Suprapubic skin (tissue), 4 donors: Measurements from ENCODE around the gene TFDP1.

Experiments used
- POLR2A ChIP-seq, 2 donors: fragments of 450-650 bp; IDR thresholded peaks; one replicate each; pipeline ENCODE4 v1.6.1; 2017; ENCODE audit warnings: antibody characterized with exemption in 2 of 2, mild to moderate bottlenecking in 2 of 2, moderate library complexity in 2 of 2
- POLR2AphosphoS5 ChIP-seq, 3 donors: sonication (generic); formaldehyde crosslinking; IDR thresholded peaks; one replicate each; pipeline ENCODE4 v1.6.1; 2017; ENCODE audit warnings: antibody characterized with exemption in 3 of 3
- TF ChIP-seq, protein P1 (sequence below), 2 donors: fragments of 200-600 bp in 1 of 2; fragments of 450-650 bp in 1 of 2; sonication (generic) in 1 of 2; IDR thresholded peaks; one replicate each; pipeline ENCODE4 v1.5.1; 2016 to 2019; ENCODE audit warnings: antibody characterized with exemption in 2 of 2, mild to moderate bottlenecking in 1 of 2, moderate library complexity in 1 of 2

DNA sequence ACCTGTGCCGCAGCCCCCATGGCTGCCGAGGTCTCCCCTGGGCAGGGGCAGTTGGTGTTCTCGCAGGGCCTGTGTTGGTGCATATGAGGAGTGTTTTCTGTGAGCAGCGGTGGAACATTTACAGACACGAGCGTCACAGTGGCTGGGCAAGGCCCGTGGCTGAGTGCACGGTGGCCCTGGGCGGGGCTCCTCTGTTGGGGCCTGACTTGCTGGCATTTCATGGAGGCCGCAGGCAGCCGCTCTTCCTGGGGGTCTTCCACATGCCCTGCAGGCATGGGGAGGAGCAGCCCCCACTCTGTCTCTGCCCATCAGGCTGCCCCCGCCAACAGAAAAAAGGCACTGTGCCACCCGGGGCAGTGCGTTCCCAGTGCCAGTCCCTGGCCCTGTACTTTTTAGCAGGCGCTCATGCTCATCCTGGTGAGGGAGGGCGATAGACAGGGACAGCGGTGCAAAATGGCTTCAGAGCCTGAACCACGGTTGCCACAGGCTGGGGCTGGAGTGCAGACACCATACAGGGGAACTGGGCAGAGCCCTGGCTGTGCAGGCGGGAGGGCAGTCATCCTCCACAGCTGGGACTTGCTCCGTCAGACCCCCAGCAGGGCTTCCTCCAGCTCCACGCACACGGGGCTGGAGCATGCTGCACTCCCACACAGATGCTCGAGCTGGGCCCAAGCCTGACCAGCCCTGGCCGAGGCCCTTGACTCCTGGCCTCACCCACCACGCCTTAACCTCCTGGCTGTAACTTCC, 23.5 kb downstream of the TFDP1 start:
- TF ChIP-seq, protein P1, sequence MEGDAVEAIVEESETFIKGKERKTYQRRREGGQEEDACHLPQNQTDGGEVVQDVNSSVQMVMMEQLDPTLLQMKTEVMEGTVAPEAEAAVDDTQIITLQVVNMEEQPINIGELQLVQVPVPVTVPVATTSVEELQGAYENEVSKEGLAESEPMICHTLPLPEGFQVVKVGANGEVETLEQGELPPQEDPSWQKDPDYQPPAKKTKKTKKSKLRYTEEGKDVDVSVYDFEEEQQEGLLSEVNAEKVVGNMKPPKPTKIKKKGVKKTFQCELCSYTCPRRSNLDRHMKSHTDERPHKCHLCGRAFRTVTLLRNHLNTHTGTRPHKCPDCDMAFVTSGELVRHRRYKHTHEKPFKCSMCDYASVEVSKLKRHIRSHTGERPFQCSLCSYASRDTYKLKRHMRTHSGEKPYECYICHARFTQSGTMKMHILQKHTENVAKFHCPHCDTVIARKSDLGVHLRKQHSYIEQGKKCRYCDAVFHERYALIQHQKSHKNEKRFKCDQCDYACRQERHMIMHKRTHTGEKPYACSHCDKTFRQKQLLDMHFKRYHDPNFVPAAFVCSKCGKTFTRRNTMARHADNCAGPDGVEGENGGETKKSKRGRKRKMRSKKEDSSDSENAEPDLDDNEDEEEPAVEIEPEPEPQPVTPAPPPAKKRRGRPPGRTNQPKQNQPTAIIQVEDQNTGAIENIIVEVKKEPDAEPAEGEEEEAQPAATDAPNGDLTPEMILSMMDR (IDR thresholded peaks at IDR 0.05): no peak
- TF ChIP-seq POLR2AphosphoS5 (IDR thresholded peaks at IDR 0.05): no peak
- TF ChIP-seq POLR2A (IDR thresholded peaks at IDR 0.05): no peak
